ENCODE results near the gene TTC34. TPM values are rescaled to one million over a fixed set of nuclear protein-coding genes. Genes with fewer than 3 reads are reported as not detected.
"Not testable (repeated sequence)": the region's sequence is repeated elsewhere in the genome, so short reads cannot be mapped to it uniquely, and the experiment has no call there.

Gene TTC34
- total RNA-seq, 1 donor from 2014 or later, result 3.1 TPM

- not testable (repeated sequence) for H3K4me1 Mint-ChIP-seq (ENCODE audit: unreplicated experiment); H3K27ac Mint-ChIP-seq; DNase-seq (ENCODE audit: extremely low spot score, unreplicated experiment); H3K27me3 Mint-ChIP-seq; H3K4me3 Mint-ChIP-seq; H3K9me3 Mint-ChIP-seq; H3K36me3 Mint-ChIP-seq
Measured at GRCh38 chr1:2652926-2653571, 148.4 kb downstream of the TTC34 start.

GRCh38 chr1:2652152-2652925, 149.2 kb downstream of the TTC34 start:
- H3K27me3 Mint-ChIP-seq; H3K27ac Mint-ChIP-seq; H3K36me3 Mint-ChIP-seq; H3K4me3 Mint-ChIP-seq; DNase-seq (ENCODE audit: extremely low spot score, unreplicated experiment); H3K4me1 Mint-ChIP-seq (ENCODE audit: unreplicated experiment): not testable (repeated sequence)
- peaks cover 14% of the 10 kb centered on the region for H3K9me3 Mint-ChIP-seq

GRCh38 chr1:2650967-2651645, 150.4 kb downstream of the TTC34 start:
- DNase-seq (ENCODE audit: extremely low spot score, unreplicated experiment), result no peak
- Mint-ChIP-seq H3K36me3 (no peaks in the 10 kb centered on the region), H3K27me3 (no peaks in the 10 kb centered on the region), H3K27ac (no peak overlapping the region), H3K4me3 (no peak overlapping the region), H3K9me3 (peaks cover 18% of the 10 kb centered on the region), H3K4me1 (ENCODE audit: unreplicated experiment) (no peaks in the 10 kb centered on the region)
- TF ChIP-seq, protein P1, sequence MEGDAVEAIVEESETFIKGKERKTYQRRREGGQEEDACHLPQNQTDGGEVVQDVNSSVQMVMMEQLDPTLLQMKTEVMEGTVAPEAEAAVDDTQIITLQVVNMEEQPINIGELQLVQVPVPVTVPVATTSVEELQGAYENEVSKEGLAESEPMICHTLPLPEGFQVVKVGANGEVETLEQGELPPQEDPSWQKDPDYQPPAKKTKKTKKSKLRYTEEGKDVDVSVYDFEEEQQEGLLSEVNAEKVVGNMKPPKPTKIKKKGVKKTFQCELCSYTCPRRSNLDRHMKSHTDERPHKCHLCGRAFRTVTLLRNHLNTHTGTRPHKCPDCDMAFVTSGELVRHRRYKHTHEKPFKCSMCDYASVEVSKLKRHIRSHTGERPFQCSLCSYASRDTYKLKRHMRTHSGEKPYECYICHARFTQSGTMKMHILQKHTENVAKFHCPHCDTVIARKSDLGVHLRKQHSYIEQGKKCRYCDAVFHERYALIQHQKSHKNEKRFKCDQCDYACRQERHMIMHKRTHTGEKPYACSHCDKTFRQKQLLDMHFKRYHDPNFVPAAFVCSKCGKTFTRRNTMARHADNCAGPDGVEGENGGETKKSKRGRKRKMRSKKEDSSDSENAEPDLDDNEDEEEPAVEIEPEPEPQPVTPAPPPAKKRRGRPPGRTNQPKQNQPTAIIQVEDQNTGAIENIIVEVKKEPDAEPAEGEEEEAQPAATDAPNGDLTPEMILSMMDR (conservative IDR thresholded peaks at IDR 0.05), result no peak

GRCh38 chr1:2646837-2647236, 154.7 kb downstream of the TTC34 start:
- H3K4me1 Mint-ChIP-seq (ENCODE audit: unreplicated experiment), result no peaks in the 10 kb centered on the region

GRCh38 chr1:2645776-2646175, 155.7 kb downstream of the TTC34 start:
- Mint-ChIP-seq H3K36me3 (no peaks in the 10 kb centered on the region), H3K4me1 (ENCODE audit: unreplicated experiment) (no peaks in the 10 kb centered on the region), H3K4me3 (peak overlapping the region; percentile 36), H3K27me3 (no peaks in the 10 kb centered on the region), H3K9me3 (peaks cover 10% of the 10 kb centered on the region), H3K27ac (no peak overlapping the region)
- TF ChIP-seq, protein P1 (conservative IDR thresholded peaks at IDR 0.05), result no peak
- DNase-seq (ENCODE audit: extremely low spot score, unreplicated experiment), result no peak

More at GRCh38 chr1:2646837-2647236, 154.7 kb downstream of the TTC34 start:
- no peak for DNase-seq (ENCODE audit: extremely low spot score, unreplicated experiment)
- TF ChIP-seq, protein P1 (conservative IDR thresholded peaks at IDR 0.05), result no peak
- Mint-ChIP-seq H3K36me3 (no peaks in the 10 kb centered on the region), H3K27ac (no peak overlapping the region), H3K9me3 (peaks cover 10% of the 10 kb centered on the region), H3K4me3 (no peak overlapping the region), H3K27me3 (no peaks in the 10 kb centered on the region)

- no peak overlapping the region for H3K4me3 Mint-ChIP-seq
Measured at GRCh38 chr1:2645143-2645542, 156.3 kb downstream of the TTC34 start.

More at GRCh38 chr1:2645143-2645542, 156.3 kb downstream of the TTC34 start:
- no peaks in the 10 kb centered on the region for H3K27me3 Mint-ChIP-seq
- no peaks in the 10 kb centered on the region for H3K36me3 Mint-ChIP-seq
- H3K4me1 Mint-ChIP-seq (ENCODE audit: unreplicated experiment), result no peaks in the 10 kb centered on the region
- H3K9me3 Mint-ChIP-seq, result peaks cover 10% of the 10 kb centered on the region
- TF ChIP-seq, protein P1 (conservative IDR thresholded peaks at IDR 0.05), result no peak
- no peak for DNase-seq (ENCODE audit: extremely low spot score, unreplicated experiment)
- H3K27ac Mint-ChIP-seq, result no peak overlapping the region

All from type B pancreatic cell (in vitro differentiated cells).